GM23338 (cell line): ENCODE measurements around the gene PPCDC. TPM values are rescaled to one million over a fixed set of nuclear protein-coding genes. Genes with fewer than 3 reads are reported as not detected.

Experiments
- ATAC-seq: fragments of 200-7000 bp; cut with Tn5 transposase; 3 replicates; pipeline ENCODE4 v1.9.1; 2020
- DNase-seq: peaks from one replicate; pipeline ENCODE4 v3.0.0-alpha.2; 2015; ENCODE audit warnings: low spot score
- H2AFZ ChIP-seq: fragments of 200-600 bp; sonication (generic); 2 replicates; pipeline ENCODE4 v1.8.0; 2016; ENCODE audit warnings: antibody characterized with exemption, mild to moderate bottlenecking, moderate library complexity
- H3F3A ChIP-seq: fragments of 200-600 bp; sonication (generic); replicated peaks from 2 replicates; pipeline ENCODE4 v1.8.0; 2017; ENCODE audit warnings: antibody characterized with exemption, mixed run types, low read depth
- H3K27ac ChIP-seq: fragments of 200-600 bp; sonication (generic); 2 replicates; pipeline ENCODE4 v1.6.1; 2016; ENCODE audit warnings: low read depth
- H3K27me3 ChIP-seq: fragments of 200-600 bp; sonication (generic); 2 replicates; pipeline ENCODE4 v1.8.0; 2016; ENCODE audit warnings: mild to moderate bottlenecking, mixed run types, moderate library complexity; ENCODE audit not compliant: insufficient read depth
- H3K36me3 ChIP-seq: fragments of 200-600 bp; sonication (generic); 2 replicates; pipeline ENCODE4 v1.8.0; 2016; ENCODE audit warnings: mild to moderate bottlenecking; ENCODE audit not compliant: insufficient read depth
- H3K4me1 ChIP-seq: fragments of 200-600 bp; sonication (generic); 2 replicates; pipeline ENCODE4 v1.8.0; 2016; ENCODE audit warnings: mild to moderate bottlenecking, moderate library complexity; ENCODE audit not compliant: insufficient read depth
- H3K4me2 ChIP-seq: fragments of 200-600 bp; sonication (generic); 2 replicates; pipeline ENCODE4 v1.7.1; 2017; ENCODE audit warnings: mixed run types
- H3K4me3 ChIP-seq: fragments of 200-600 bp; sonication (generic); 2 replicates; pipeline ENCODE4 v1.6.1; 2016; ENCODE audit warnings: mixed run types
- H3K79me2 ChIP-seq: fragments of 200-600 bp; sonication (generic); replicated peaks from 2 replicates; pipeline ENCODE4 v1.8.0; 2017; ENCODE audit warnings: mild to moderate bottlenecking; ENCODE audit not compliant: insufficient read depth
- H3K9me2 ChIP-seq: fragments of 200-600 bp; sonication (generic); 2 replicates; pipeline ENCODE4 v1.8.0; 2017; ENCODE audit not compliant: insufficient read depth
- H4K20me1 ChIP-seq: fragments of 200-600 bp; sonication (generic); replicated peaks from 2 replicates; pipeline ENCODE4 v1.8.0; 2017; ENCODE audit warnings: mild to moderate bottlenecking; ENCODE audit not compliant: insufficient read depth
- H3K27ac Mint-ChIP-seq: 2 replicates; pipeline ENCODE4 v1.8.0; 2020; ENCODE audit warnings: inconsistent platforms, mild to moderate bottlenecking, moderate library complexity, mixed read lengths
- H3K27me3 Mint-ChIP-seq: 3 replicates; pipeline ENCODE4 v1.8.0; 2022; ENCODE audit warnings: low read depth, mild to moderate bottlenecking, moderate library complexity, mixed read lengths, inconsistent platforms; ENCODE audit not compliant: insufficient read depth, poor library complexity
- H3K36me3 Mint-ChIP-seq: 3 replicates; pipeline ENCODE4 v1.8.0; 2021; ENCODE audit warnings: low read depth, mild to moderate bottlenecking, inconsistent platforms, moderate library complexity, mixed read lengths
- H3K4me1 Mint-ChIP-seq: 3 replicates; pipeline ENCODE4 v1.8.0; 2020; ENCODE audit warnings: mild to moderate bottlenecking, inconsistent platforms, mixed read lengths
- H3K4me3 Mint-ChIP-seq: 3 replicates; pipeline ENCODE4 v1.8.0; 2021; ENCODE audit warnings: moderate library complexity, mild to moderate bottlenecking, inconsistent platforms, mixed read lengths
- H3K9me3 Mint-ChIP-seq: 3 replicates; pipeline ENCODE4 v1.8.0; 2020; ENCODE audit warnings: moderate library complexity, mild to moderate bottlenecking, inconsistent platforms, mixed read lengths
- CREB1 ChIP-seq: fragments of 250-450 bp; sonication (Bioruptor Pico); IDR thresholded peaks from 2 replicates; pipeline ENCODE4 v1.5.0; 2020; ENCODE audit warnings: low read depth, mild to moderate bottlenecking, moderate library complexity
- CTCF ChIP-seq, 2 experiments: fragments of 200-600 bp in 1 of 2; sonication (generic) in 1 of 2; conservative IDR thresholded peaks; 2 replicates each; pipeline versions ENCODE4 v1.5.1 to v1.6.1; 2016 to 2017; ENCODE audit warnings: antibody characterized with exemption in 2 of 2, low read depth in 2 of 2, mild to moderate bottlenecking in 2 of 2, moderate library complexity in 1 of 2
- ETS1 ChIP-seq: IDR thresholded peaks from 2 replicates; pipeline ENCODE4 v1.6.1; 2016; ENCODE audit warnings: antibody characterized with exemption
- EZH2 ChIP-seq: fragments of 200-600 bp; sonication (generic); IDR thresholded peaks from one replicate; pipeline ENCODE4 v1.8.0; 2017; ENCODE audit warnings: antibody characterized with exemption, mild to moderate bottlenecking, low read depth; ENCODE audit not compliant: unreplicated experiment
- EZH2phosphoT487 ChIP-seq: fragments of 200-600 bp; sonication (generic); IDR thresholded peaks from one replicate; pipeline ENCODE4 v1.8.1; 2018; ENCODE audit warnings: antibody characterized with exemption; ENCODE audit not compliant: unreplicated experiment
- JUNB ChIP-seq: IDR thresholded peaks from one replicate; pipeline ENCODE4 v1.6.1; 2016; ENCODE audit warnings: antibody characterized with exemption; ENCODE audit not compliant: unreplicated experiment
- NANOG ChIP-seq: IDR thresholded peaks from 2 replicates; pipeline ENCODE4 v1.6.1; 2016; ENCODE audit warnings: antibody characterized with exemption, borderline replicate concordance
- POLR2AphosphoS5 ChIP-seq: IDR thresholded peaks from 2 replicates; pipeline ENCODE4 v1.6.1; 2016; ENCODE audit warnings: antibody characterized with exemption, low read depth
- REST ChIP-seq: IDR thresholded peaks from one replicate; pipeline ENCODE4 v1.6.1; 2018; ENCODE audit warnings: antibody characterized with exemption; ENCODE audit not compliant: unreplicated experiment
- STAT1 ChIP-seq: IDR thresholded peaks from one replicate; pipeline ENCODE4 v1.6.1; 2016; ENCODE audit warnings: antibody characterized with exemption; ENCODE audit not compliant: unreplicated experiment
- ZNF114 ChIP-seq: fragments of 250-450 bp; sonication (Bioruptor Pico); IDR thresholded peaks from 2 replicates; pipeline ENCODE4 v1.5.0; 2020; ENCODE audit warnings: mild to moderate bottlenecking, moderate library complexity
- ZNF331 ChIP-seq: fragments of 250-450 bp; sonication (Bioruptor Pico); IDR thresholded peaks from 2 replicates; pipeline ENCODE4 v1.5.0; 2020; ENCODE audit warnings: low read depth, mild to moderate bottlenecking, moderate library complexity
- ZNF462 ChIP-seq: fragments of 250-450 bp; sonication (Bioruptor Pico); IDR thresholded peaks from 2 replicates; pipeline ENCODE4 v1.5.0; 2020; ENCODE audit warnings: mild to moderate bottlenecking, moderate library complexity
- polyA plus RNA-seq: library from polyadenylated mRNA; unstranded; fragments of >200 nt; fragmentation: Nextera tagmentation; extraction: Ambion mirVana; gene quantifications from 2 replicates; pipeline ENCODE4 v1.2.1, GENCODE V29; 2016
- total RNA-seq: library from RNA; depleted of rRNA; stranded (reverse); fragments of >200 nt; shearing (Covaris generic); gene quantifications from 2 replicates; pipeline ENCODE4 v1.2.3, GENCODE V29; 2014

Gene PPCDC
- total and polyA plus RNA-seq, 2 experiments from 2014 or later = 17.8 to 40.2 TPM

GRCh38 chr15:75065851-75066509, 42.6 kb downstream of the PPCDC start:
- DNase-seq (no peak), ATAC-seq (no peak)
- Mint-ChIP-seq H3K4me3 (no peak overlapping the region), H3K36me3 (peaks cover 19% of the 10 kb centered on the region), H3K27ac (no peak overlapping the region), H3K9me3 (peaks cover 20% of the 10 kb centered on the region), H3K4me1 (peaks cover 3% of the 10 kb centered on the region; the same call in 1 of the 3 replicates), H3K27me3 (peaks cover 9% of the 10 kb centered on the region)
- Histone ChIP-seq H3F3A (no peaks in the 10 kb centered on the region), H3K4me1 (no peaks in the 10 kb centered on the region; the same call in 1 of the 2 replicates), H3K4me3 (no peak overlapping the region), H4K20me1 (no peaks in the 10 kb centered on the region), H3K27ac (no peak overlapping the region), H3K27me3 (no peaks in the 10 kb centered on the region), H3K79me2 (no peaks in the 10 kb centered on the region), H3K4me2 (no peak overlapping the region), H3K36me3 (no peaks in the 10 kb centered on the region), H3K9me2 (no peaks in the 10 kb centered on the region), H2AFZ (no peak overlapping the region)
- TF ChIP-seq ZNF114 (CRISPR knock-in tag) (no peak), NANOG (no peak), ZNF331 (CRISPR knock-in tag) (no peak), CREB1 (CRISPR knock-in tag) (no peak), POLR2AphosphoS5 (no peak), STAT1 (no peak), ETS1 (no peak), ZNF462 (CRISPR knock-in tag) (no peak), CTCF (conservative IDR thresholded peaks at IDR 0.05; ENCODE audit: low read depth in 2 of 2) (no peak), EZH2 (no peak), EZH2phosphoT487 (no peak), REST (no peak), JUNB (no peak)
